RPMI8226 (cell line): ENCODE measurements around the gene CBY2.
"Not testable (repeated sequence)": the region's sequence is repeated elsewhere in the genome, so short reads cannot be mapped to it uniquely, and the experiment has no call there.

Source experiments
- DNase-seq: peaks from one replicate; pipeline ENCODE4 v3.0.0-alpha.2; 2015

CBY2 gene

GRCh38 chr13:45748941-45749759 is 47.0 kb downstream of the CBY2 start:
- DNase-seq: no peak

GRCh38 chr13:45750566-45750965 is 48.4 kb downstream of the CBY2 start:
- no peak for DNase-seq

GRCh38 chr13:45751885-45752284 is 49.8 kb downstream of the CBY2 start:
- DNase-seq: no peak

- DNase-seq: no peak
These were observed 50.4 kb downstream of the CBY2 start for GRCh38 chr13:45752510-45752909.

- not testable (repeated sequence) for DNase-seq
These were observed 54.4 kb downstream of the CBY2 start for GRCh38 chr13:45756498-45756897.

- not testable (repeated sequence) for DNase-seq
These were observed 55.5 kb downstream of the CBY2 start for GRCh38 chr13:45757589-45757988.

- no peak for DNase-seq
These were observed 61.3 kb downstream of the CBY2 start for GRCh38 chr13:45763419-45763818.
